HepG2 (cell line): Measurements from ENCODE around the gene LIF. TPM values are rescaled to one million over a fixed set of nuclear protein-coding genes. Genes with fewer than 3 reads are reported as not detected.

ENCODE experiments used
- ATRX ChIP-seq: sonication (generic); formaldehyde crosslinking; IDR thresholded peaks from 2 replicates; pipeline ENCODE4 v1.4.0; 2020; ENCODE audit warnings: missing genetic modification reagents, borderline replicate concordance
- ESRRA ChIP-seq: sonication (generic); formaldehyde crosslinking; IDR thresholded peaks from 2 replicates; pipeline ENCODE4 v1.5.1; 2020; ENCODE audit warnings: mild to moderate bottlenecking, low read depth, missing genetic modification reagents
- FIP1L1 ChIP-seq: fragments of 200-400 bp; formaldehyde crosslinking; IDR thresholded peaks from 2 replicates; pipeline ENCODE4 v1.6.1; 2018; ENCODE audit warnings: low read depth, mild to moderate bottlenecking, low read length, moderate library complexity, borderline replicate concordance; ENCODE audit not compliant: insufficient read depth
- KAT8 ChIP-seq: IDR thresholded peaks from 2 replicates; pipeline ENCODE4 v1.6.1; 2016; ENCODE audit warnings: missing genetic modification reagents, missing compliant biosample characterization
- LCORL ChIP-seq, 2 experiments: fragments of 450-650 bp in 1 of 2; sonication (generic) in 1 of 2; formaldehyde crosslinking in 1 of 2; IDR thresholded peaks; 2 replicates each; pipeline versions ENCODE4 v1.5.0 to v1.6.1; 2017 to 2020; ENCODE audit warnings: antibody characterized with exemption in 1 of 2, missing genetic modification reagents in 1 of 2
- MYC ChIP-seq: sonication (generic); formaldehyde crosslinking; IDR thresholded peaks from 2 replicates; pipeline ENCODE4 v1.9.0; 2021; ENCODE audit warnings: missing genetic modification reagents, borderline replicate concordance
- NR2F1 ChIP-seq, 2 experiments: fragments of 450-650 bp in 1 of 2; formaldehyde crosslinking in 1 of 2; IDR thresholded peaks; 2 replicates each; pipeline versions ENCODE4 v1.5.0 to v1.6.1; 2016 to 2020; ENCODE audit warnings: mild to moderate bottlenecking in 1 of 2, missing compliant biosample characterization in 1 of 2, missing genetic modification reagents in 1 of 2, moderate library complexity in 1 of 2
- SSRP1 ChIP-seq: IDR thresholded peaks from 2 replicates; pipeline ENCODE4 v1.6.1; 2016; ENCODE audit warnings: control low read depth
- STAG1 ChIP-seq: sonication (generic); formaldehyde crosslinking; IDR thresholded peaks from 2 replicates; pipeline ENCODE4 v1.4.0; 2020; ENCODE audit warnings: missing genetic modification reagents
- SUZ12 ChIP-seq: fragments of 150-350 bp; IDR thresholded peaks from 2 replicates; pipeline ENCODE4 v1.6.1; 2014; ENCODE audit warnings: low read depth, low read length
- TBL1XR1 ChIP-seq: fragments of 150-350 bp; IDR thresholded peaks from 2 replicates; pipeline ENCODE4 v1.6.1; 2014; ENCODE audit warnings: borderline replicate concordance, low read length; ENCODE audit not compliant: partially characterized antibody
- TBX2 ChIP-seq: sonication (generic); formaldehyde crosslinking; IDR thresholded peaks from 2 replicates; pipeline ENCODE4 v1.5.0; 2020; ENCODE audit warnings: missing genetic modification reagents, mild to moderate bottlenecking, borderline replicate concordance
- TEAD2 ChIP-seq: sonication (generic); formaldehyde crosslinking; IDR thresholded peaks from 2 replicates; pipeline ENCODE4 v1.9.0; 2021; ENCODE audit warnings: missing genetic modification reagents
- ZKSCAN5 ChIP-seq: sonication (generic); formaldehyde crosslinking; IDR thresholded peaks from 2 replicates; pipeline ENCODE4 v1.5.1; 2020; ENCODE audit warnings: mild to moderate bottlenecking, missing genetic modification reagents
- ZNF205 ChIP-seq: IDR thresholded peaks from 2 replicates; pipeline ENCODE4 v1.6.1; 2018; ENCODE audit warnings: missing biosample characterization, missing genetic modification reagents
- ZNF577 ChIP-seq: sonication (generic); formaldehyde crosslinking; IDR thresholded peaks from 2 replicates; pipeline ENCODE4 v1.4.0; 2020; ENCODE audit warnings: mild to moderate bottlenecking, low read depth, missing genetic modification reagents, borderline replicate concordance
- ZNF607 ChIP-seq: sonication (generic); formaldehyde crosslinking; IDR thresholded peaks from 2 replicates; pipeline ENCODE4 v1.5.1; 2020; ENCODE audit warnings: missing genetic modification reagents, mild to moderate bottlenecking, borderline replicate concordance
- ZNF781 ChIP-seq: sonication (generic); formaldehyde crosslinking; IDR thresholded peaks from 2 replicates; pipeline ENCODE4 v1.5.1; 2020; ENCODE audit warnings: borderline replicate concordance, mild to moderate bottlenecking, missing genetic modification reagents; ENCODE audit errors: not compliant biosample characterization
- ZSCAN22 ChIP-seq: sonication (generic); formaldehyde crosslinking; IDR thresholded peaks from 2 replicates; pipeline ENCODE4 v1.4.0; 2020; ENCODE audit warnings: mild to moderate bottlenecking, missing genetic modification reagents
- polyA plus RNA-seq, 8 experiments: library from polyadenylated mRNA; depleted of rRNA in 3 of 8; stranded (reverse) in 7 of 8; unstranded in 1 of 8; fragments of >200 nt; fragmentation: Illumina TruSeq in 4 of 8; extraction: Trizol in 4 of 8; gene quantifications; 2 replicates each; pipeline versions ENCODE4 v1.2.1 to v1.2.3, GENCODE V29; 2011 to 2016; ENCODE audit warnings: low read depth in 4 of 8, missing spikeins in 1 of 8, mixed read lengths in 1 of 8; ENCODE audit not compliant: insufficient read depth in 1 of 8
- total RNA-seq, 5 experiments: library from RNA; depleted of rRNA; stranded (reverse); fragments of >200 nt; fragmentation: Illumina TruSeq; extraction: Trizol; gene quantifications; 2 replicates each; pipeline ENCODE4 v1.2.3, GENCODE V29; 2016; ENCODE audit warnings: low read depth in 1 of 5
- TF ChIP-seq, protein P1 (sequence below): sonication (generic); formaldehyde crosslinking; IDR thresholded peaks from 2 replicates; pipeline ENCODE4 v1.4.0; 2020; ENCODE audit warnings: missing genetic modification reagents, borderline replicate concordance
- TF ChIP-seq, protein P2 (sequence below): IDR thresholded peaks from 2 replicates; pipeline ENCODE4 v1.6.1; 2016
- TF ChIP-seq, protein P3 (sequence below): sonication (generic); formaldehyde crosslinking; IDR thresholded peaks from 2 replicates; pipeline ENCODE4 v1.8.1; 2023; ENCODE audit warnings: missing genetic modification reagents, mild to moderate bottlenecking, borderline replicate concordance
- TF ChIP-seq, protein P4 (sequence below): sonication (generic); formaldehyde crosslinking; IDR thresholded peaks from 2 replicates; pipeline ENCODE4 v1.4.0; 2020; ENCODE audit warnings: missing genetic modification reagents, borderline replicate concordance

LIF gene
- total and polyA plus RNA-seq, 2 of the 13 experiments (the other 11 are each of a cell fraction or from before 2014, with no cell fraction given), result 3.6 to 8.5 TPM

DNA sequence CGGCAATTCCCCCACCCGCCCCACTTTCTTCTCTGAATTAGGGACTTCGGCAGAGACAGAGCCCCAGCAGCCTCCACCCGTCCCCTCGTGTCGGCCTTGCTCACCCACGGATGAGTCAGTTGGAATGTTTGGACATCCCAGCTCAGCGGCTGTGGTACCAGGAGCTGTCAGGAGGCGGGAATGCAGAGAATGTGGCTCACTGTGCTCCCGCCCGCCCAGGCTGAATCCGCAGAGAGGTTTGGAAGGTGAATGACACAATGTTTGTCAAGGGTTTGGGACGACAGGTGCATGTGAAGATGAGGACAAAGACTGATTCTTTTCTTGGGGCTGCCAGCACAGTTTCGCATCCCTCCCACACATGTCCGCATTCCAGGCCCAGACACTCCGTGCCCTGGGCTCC is 39.6 kb downstream of the LIF start (continued):
- TF ChIP-seq STAG1 (CRISPR knock-in tag) (peak; percentile 6; the same call in 1 of the 2 replicates), ZNF577 (CRISPR knock-in tag) (no peak), ZKSCAN5 (no peak), TBX2 (CRISPR knock-in tag) (peak; percentile 56; the same call in 1 of the 2 replicates), FIP1L1 (no peak), ATRX (CRISPR knock-in tag) (no peak), SUZ12 (no peak), ZNF781 (CRISPR knock-in tag) (no peak), NR2F1 (CRISPR knock-in tag; IDR thresholded peaks at IDR 0.05) (no peak), ESRRA (CRISPR knock-in tag) (no peak), ZSCAN22 (CRISPR knock-in tag) (no peak), KAT8 (CRISPR knock-in tag) (0 out of 2 replicates have a peak, but pooled peaks have one; percentile 43), MYC (peak; percentile 68; the same call in 1 of the 2 replicates), ZNF205 (CRISPR knock-in tag) (0 out of 2 replicates have a peak, but pooled peaks have one; percentile 27), LCORL (IDR thresholded peaks at IDR 0.05) (peak; percentile 65; the same call in 1 of the 2 replicates), LCORL (CRISPR knock-in tag; IDR thresholded peaks at IDR 0.05) (peak; percentile 94), TBL1XR1 (no peak), SSRP1 (CRISPR knock-in tag) (no peak), TEAD2 (CRISPR knock-in tag) (no peak), ZNF607 (CRISPR knock-in tag) (no peak)
- TF ChIP-seq, protein P1, sequence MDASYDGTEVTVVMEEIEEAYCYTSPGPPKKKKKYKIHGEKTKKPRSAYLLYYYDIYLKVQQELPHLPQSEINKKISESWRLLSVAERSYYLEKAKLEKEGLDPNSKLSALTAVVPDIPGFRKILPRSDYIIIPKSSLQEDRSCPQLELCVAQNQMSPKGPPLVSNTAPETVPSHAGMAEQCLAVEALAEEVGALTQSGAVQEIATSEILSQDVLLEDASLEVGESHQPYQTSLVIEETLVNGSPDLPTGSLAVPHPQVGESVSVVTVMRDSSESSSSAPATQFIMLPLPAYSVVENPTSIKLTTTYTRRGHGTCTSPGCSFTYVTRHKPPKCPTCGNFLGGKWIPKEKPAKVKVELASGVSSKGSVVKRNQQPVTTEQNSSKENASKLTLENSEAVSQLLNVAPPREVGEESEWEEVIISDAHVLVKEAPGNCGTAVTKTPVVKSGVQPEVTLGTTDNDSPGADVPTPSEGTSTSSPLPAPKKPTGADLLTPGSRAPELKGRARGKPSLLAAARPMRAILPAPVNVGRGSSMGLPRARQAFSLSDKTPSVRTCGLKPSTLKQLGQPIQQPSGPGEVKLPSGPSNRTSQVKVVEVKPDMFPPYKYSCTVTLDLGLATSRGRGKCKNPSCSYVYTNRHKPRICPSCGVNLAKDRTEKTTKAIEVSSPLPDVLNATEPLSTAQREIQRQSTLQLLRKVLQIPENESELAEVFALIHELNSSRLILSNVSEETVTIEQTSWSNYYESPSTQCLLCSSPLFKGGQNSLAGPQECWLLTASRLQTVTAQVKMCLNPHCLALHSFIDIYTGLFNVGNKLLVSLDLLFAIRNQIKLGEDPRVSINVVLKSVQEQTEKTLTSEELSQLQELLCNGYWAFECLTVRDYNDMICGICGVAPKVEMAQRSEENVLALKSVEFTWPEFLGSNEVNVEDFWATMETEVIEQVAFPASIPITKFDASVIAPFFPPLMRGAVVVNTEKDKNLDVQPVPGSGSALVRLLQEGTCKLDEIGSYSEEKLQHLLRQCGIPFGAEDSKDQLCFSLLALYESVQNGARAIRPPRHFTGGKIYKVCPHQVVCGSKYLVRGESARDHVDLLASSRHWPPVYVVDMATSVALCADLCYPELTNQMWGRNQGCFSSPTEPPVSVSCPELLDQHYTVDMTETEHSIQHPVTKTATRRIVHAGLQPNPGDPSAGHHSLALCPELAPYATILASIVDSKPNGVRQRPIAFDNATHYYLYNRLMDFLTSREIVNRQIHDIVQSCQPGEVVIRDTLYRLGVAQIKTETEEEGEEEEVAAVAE (CRISPR knock-in tag), result no peak
- TF ChIP-seq, protein P2, sequence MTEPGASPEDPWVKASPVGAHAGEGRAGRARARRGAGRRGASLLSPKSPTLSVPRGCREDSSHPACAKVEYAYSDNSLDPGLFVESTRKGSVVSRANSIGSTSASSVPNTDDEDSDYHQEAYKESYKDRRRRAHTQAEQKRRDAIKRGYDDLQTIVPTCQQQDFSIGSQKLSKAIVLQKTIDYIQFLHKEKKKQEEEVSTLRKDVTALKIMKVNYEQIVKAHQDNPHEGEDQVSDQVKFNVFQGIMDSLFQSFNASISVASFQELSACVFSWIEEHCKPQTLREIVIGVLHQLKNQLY (CRISPR knock-in tag), result 0 out of 2 replicates have a peak, but pooled peaks have one; percentile 17
- TF ChIP-seq, protein P3, sequence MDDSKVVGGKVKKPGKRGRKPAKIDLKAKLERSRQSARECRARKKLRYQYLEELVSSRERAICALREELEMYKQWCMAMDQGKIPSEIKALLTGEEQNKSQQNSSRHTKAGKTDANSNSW, result no peak
- TF ChIP-seq, protein P4, sequence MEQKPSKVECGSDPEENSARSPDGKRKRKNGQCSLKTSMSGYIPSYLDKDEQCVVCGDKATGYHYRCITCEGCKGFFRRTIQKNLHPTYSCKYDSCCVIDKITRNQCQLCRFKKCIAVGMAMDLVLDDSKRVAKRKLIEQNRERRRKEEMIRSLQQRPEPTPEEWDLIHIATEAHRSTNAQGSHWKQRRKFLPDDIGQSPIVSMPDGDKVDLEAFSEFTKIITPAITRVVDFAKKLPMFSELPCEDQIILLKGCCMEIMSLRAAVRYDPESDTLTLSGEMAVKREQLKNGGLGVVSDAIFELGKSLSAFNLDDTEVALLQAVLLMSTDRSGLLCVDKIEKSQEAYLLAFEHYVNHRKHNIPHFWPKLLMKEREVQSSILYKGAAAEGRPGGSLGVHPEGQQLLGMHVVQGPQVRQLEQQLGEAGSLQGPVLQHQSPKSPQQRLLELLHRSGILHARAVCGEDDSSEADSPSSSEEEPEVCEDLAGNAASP (CRISPR knock-in tag), result peak; percentile 78; the same call in 1 of the 2 replicates
